Peyer's patch (tissue), 4 donors: ENCODE measurements around the gene GCNT1. TPM values are rescaled to one million over a fixed set of nuclear protein-coding genes. Genes with fewer than 3 reads are reported as not detected.

Experiments used
- DNase-seq, 3 donors: peaks; one replicate each; pipeline ENCODE4 v3.0.0-alpha.2; 2017 to 2019
- H3K27ac ChIP-seq, 4 donors: fragments of 200-600 bp; sonication (generic); one replicate each; pipeline ENCODE4 v1.5.1; 2016 to 2019
- H3K27me3 ChIP-seq, 2 donors: fragments of 200-600 bp; sonication (generic); one replicate each; pipeline ENCODE4 v1.5.1; 2019
- H3K36me3 ChIP-seq, 3 donors: fragments of 200-600 bp; sonication (generic); one replicate each; pipeline ENCODE4 v1.5.1; 2016 to 2019
- H3K4me1 ChIP-seq, 4 donors: fragments of 200-600 bp; sonication (generic); one replicate each; pipeline ENCODE4 v1.5.1; 2016 to 2019
- H3K4me3 ChIP-seq, 4 donors: fragments of 200-600 bp; sonication (generic); 1 replicate in 3 of 4; 2 replicates in 1 of 4; pipeline ENCODE4 v1.5.1; 2016 to 2019; ENCODE audit warnings: mild to moderate bottlenecking in 1 of 4
- H3K9me3 ChIP-seq, 4 donors: fragments of 200-600 bp; sonication (generic); one replicate each; pipeline ENCODE4 v1.5.1; 2016 to 2019; ENCODE audit warnings: mild to moderate bottlenecking in 1 of 4
- POLR2A ChIP-seq, 2 donors: fragments of 450-650 bp; IDR thresholded peaks; one replicate each; pipeline ENCODE4 v1.5.1; 2017; ENCODE audit warnings: antibody characterized with exemption in 2 of 2, mild to moderate bottlenecking in 2 of 2, moderate library complexity in 2 of 2
- total RNA-seq, 4 donors: library from RNA; depleted of rRNA; stranded (reverse); fragments of >200 nt; gene quantifications; one replicate each; pipeline ENCODE4 v1.1.0, GENCODE V29; 2016
- TF ChIP-seq, protein P1 (sequence below), 6 experiments: fragments of 450-650 bp in 4 of 6; fragments of 200-600 bp in 2 of 6; sonication (generic) in 1 of 6; IDR thresholded peaks; one replicate each; pipeline ENCODE4 v1.5.1; 2017 to 2019; ENCODE audit warnings: antibody characterized with exemption in 6 of 6, mild to moderate bottlenecking in 3 of 6, moderate library complexity in 1 of 6

Gene GCNT1
- total RNA-seq, 4 donors from 2014 or later: 38.8 to 68.1 (median 53.5) TPM

DNA sequence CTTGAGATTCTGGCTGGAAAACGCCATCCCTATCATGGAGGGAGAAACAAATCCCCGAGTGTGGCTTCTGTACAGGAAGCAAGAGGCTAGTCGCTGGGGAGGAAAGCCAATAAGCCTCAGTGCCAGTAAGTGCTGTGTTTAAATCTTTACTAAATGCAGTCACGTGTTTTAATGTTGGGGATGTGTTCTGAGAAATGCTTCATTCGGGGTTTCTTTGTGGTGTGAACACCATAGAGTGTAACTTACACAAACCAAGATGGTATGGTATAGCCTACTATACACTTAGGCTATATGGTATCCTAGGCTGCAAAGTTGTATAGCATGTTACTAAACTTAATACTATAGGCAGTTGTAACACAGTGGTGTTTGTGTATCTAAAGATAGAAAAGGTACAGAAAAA is 94.7 kb downstream of the GCNT1 start:
- no peak overlapping the region for H3K4me3 ChIP-seq
- no peaks in the 10 kb centered on the region for H3K36me3 ChIP-seq
- no peaks in the 10 kb centered on the region for H3K4me1 ChIP-seq
- peaks cover 0 to 5% (median 0%) of the 10 kb centered on the region in 4 donors for H3K9me3 ChIP-seq
- no peak for DNase-seq
- no peak overlapping the region for H3K27ac ChIP-seq
- TF ChIP-seq POLR2A (IDR thresholded peaks at IDR 0.05): no peak
- TF ChIP-seq, protein P1, sequence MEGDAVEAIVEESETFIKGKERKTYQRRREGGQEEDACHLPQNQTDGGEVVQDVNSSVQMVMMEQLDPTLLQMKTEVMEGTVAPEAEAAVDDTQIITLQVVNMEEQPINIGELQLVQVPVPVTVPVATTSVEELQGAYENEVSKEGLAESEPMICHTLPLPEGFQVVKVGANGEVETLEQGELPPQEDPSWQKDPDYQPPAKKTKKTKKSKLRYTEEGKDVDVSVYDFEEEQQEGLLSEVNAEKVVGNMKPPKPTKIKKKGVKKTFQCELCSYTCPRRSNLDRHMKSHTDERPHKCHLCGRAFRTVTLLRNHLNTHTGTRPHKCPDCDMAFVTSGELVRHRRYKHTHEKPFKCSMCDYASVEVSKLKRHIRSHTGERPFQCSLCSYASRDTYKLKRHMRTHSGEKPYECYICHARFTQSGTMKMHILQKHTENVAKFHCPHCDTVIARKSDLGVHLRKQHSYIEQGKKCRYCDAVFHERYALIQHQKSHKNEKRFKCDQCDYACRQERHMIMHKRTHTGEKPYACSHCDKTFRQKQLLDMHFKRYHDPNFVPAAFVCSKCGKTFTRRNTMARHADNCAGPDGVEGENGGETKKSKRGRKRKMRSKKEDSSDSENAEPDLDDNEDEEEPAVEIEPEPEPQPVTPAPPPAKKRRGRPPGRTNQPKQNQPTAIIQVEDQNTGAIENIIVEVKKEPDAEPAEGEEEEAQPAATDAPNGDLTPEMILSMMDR (IDR thresholded peaks at IDR 0.05): no peak
- no peaks in the 10 kb centered on the region for H3K27me3 ChIP-seq

Other genes starting within 250 kb of the GCNT1 start
- 10 to 100 TPM; 18.0 to 48.3 (median 24.9) TPM for gene RFK, start 64.8 kb upstream of the GCNT1 start, total RNA-seq